ENCODE results near the gene ADGRD2.

ADGRD2 gene

DNA sequence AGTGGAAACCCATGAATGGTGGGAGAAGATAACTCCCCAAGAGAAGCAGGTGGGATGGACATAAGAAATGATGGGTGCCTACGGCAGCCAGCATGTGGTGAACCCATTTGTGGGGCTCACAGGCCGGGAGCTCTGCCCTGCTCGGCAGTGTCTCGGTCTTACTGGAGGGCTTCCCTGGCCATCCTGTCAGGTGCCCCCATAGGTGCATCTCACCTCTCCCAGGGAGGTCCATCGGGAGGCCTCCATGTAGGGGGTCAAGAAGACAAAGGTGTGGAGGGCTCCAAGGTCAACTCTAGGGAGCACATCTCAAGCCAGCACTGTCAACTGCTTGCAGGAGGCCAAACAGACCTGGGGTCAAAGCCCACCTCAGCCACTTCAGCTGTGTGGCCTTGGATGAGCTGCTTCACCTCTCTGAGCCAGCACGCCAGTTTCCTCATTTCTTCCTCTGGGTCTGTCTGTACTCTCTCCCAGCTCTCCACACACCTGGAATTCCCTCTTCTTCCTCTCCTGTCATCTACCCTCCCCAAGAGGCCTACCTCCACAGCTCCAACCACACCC, 10.5 kb upstream of the ADGRD2 start:
- Histone ChIP-seq H3K9me2 (replicated peaks; ENCODE audit: control insufficient read depth, low read length) (no peaks in the 10 kb centered on the region), H3K4me3 (ENCODE audit: low read length) (no peak overlapping the region), H3F3A (ENCODE audit: control insufficient read depth, insufficient read depth) (no peaks in the 10 kb centered on the region), H4K20me1 (ENCODE audit: control insufficient read depth, insufficient read depth, low read depth, low read length) (no peaks in the 10 kb centered on the region), H3K79me2 (ENCODE audit: control insufficient read depth, low read length) (no peaks in the 10 kb centered on the region), H3K27me3 (ENCODE audit: control insufficient read depth, low read length) (no peaks in the 10 kb centered on the region), H3K4me1 (ENCODE audit: control insufficient read depth, low read length) (peaks cover 6% of the 10 kb centered on the region), H3K36me3 (ENCODE audit: control insufficient read depth, low read length) (no peaks in the 10 kb centered on the region), H3K27ac (ENCODE audit: low read depth, low read length) (no peak overlapping the region), H3K4me2 (ENCODE audit: low read length) (no peak overlapping the region), H3K9me3 (ENCODE audit: control insufficient read depth, insufficient read depth, low read length) (no peaks in the 10 kb centered on the region)
- no peak for TF ChIP-seq EZH2phosphoT487 (IDR thresholded peaks at IDR 0.05; ENCODE audit: borderline replicate concordance, low read length)
- TF ChIP-seq, protein P1, sequence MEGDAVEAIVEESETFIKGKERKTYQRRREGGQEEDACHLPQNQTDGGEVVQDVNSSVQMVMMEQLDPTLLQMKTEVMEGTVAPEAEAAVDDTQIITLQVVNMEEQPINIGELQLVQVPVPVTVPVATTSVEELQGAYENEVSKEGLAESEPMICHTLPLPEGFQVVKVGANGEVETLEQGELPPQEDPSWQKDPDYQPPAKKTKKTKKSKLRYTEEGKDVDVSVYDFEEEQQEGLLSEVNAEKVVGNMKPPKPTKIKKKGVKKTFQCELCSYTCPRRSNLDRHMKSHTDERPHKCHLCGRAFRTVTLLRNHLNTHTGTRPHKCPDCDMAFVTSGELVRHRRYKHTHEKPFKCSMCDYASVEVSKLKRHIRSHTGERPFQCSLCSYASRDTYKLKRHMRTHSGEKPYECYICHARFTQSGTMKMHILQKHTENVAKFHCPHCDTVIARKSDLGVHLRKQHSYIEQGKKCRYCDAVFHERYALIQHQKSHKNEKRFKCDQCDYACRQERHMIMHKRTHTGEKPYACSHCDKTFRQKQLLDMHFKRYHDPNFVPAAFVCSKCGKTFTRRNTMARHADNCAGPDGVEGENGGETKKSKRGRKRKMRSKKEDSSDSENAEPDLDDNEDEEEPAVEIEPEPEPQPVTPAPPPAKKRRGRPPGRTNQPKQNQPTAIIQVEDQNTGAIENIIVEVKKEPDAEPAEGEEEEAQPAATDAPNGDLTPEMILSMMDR (IDR thresholded peaks at IDR 0.05; ENCODE audit: low read depth, low read length, poor library complexity, severe bottlenecking) = no peak

DNA sequence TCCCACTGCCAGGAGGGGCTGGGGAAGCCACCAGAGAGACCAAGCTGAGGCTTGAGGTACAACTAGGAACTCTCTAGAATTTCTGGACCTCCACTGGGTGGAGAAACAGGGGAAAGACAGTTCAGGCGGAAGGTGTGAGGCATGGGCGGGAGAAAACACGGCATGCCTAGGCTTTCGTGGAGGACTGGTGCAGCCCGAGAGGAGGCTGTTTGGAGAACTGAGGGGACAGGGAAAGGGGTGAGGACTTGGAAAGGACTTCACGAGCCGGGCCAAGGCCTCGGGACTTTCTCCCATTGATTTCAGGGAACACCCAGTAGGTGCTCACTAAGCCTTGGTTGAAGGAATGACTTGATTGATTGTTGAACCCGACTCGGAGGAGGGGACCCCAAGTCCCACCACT, 9.5 kb upstream of the ADGRD2 start:
- H3K4me2 ChIP-seq (ENCODE audit: low read length) = no peak overlapping the region
- no peak overlapping the region for H3K4me3 ChIP-seq (ENCODE audit: low read length)
- H3K36me3 ChIP-seq (ENCODE audit: control insufficient read depth, low read length) = no peaks in the 10 kb centered on the region
- H3K79me2 ChIP-seq (ENCODE audit: control insufficient read depth, low read length) = no peaks in the 10 kb centered on the region
- H3K27me3 ChIP-seq (ENCODE audit: control insufficient read depth, low read length) = no peaks in the 10 kb centered on the region
- no peaks in the 10 kb centered on the region for H3F3A ChIP-seq (ENCODE audit: control insufficient read depth, insufficient read depth)
- H3K27ac ChIP-seq (ENCODE audit: low read depth, low read length) = no peak overlapping the region
- no peaks in the 10 kb centered on the region for H3K9me2 ChIP-seq (replicated peaks; ENCODE audit: control insufficient read depth, low read length)
- TF ChIP-seq EZH2phosphoT487 (IDR thresholded peaks at IDR 0.05; ENCODE audit: borderline replicate concordance, low read length) = no peak
- TF ChIP-seq, protein P1 (IDR thresholded peaks at IDR 0.05; ENCODE audit: low read depth, low read length, poor library complexity, severe bottlenecking) = no peak
- H3K4me1 ChIP-seq (ENCODE audit: control insufficient read depth, low read length) = peaks cover 6% of the 10 kb centered on the region
- H4K20me1 ChIP-seq (ENCODE audit: control insufficient read depth, insufficient read depth, low read depth, low read length) = no peaks in the 10 kb centered on the region
- H3K9me3 ChIP-seq (ENCODE audit: control insufficient read depth, insufficient read depth, low read length) = no peaks in the 10 kb centered on the region

DNA sequence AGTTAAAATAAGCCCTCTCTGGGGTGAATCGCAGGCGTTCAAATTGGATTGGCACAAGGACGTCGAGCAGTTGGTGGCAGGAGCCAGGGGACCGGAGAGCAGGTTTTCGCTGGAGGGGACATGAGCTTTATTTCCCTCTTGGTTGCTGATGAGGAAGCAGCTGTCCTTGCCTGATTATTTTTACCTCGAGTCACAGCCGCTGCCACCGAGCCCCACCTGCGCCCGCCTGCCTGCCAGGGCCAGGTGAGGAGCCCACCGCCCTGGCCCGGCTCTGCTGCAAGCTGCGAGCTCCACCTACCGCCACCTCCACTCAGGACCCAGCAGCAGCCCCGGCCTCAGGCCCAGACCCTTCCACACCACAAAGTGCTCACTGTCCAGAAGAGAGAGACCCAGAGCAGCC, 9.0 kb upstream of the ADGRD2 start:
- no peaks in the 10 kb centered on the region for H3K27me3 ChIP-seq (ENCODE audit: control insufficient read depth, low read length)
- TF ChIP-seq, protein P1 (IDR thresholded peaks at IDR 0.05; ENCODE audit: low read depth, low read length, poor library complexity, severe bottlenecking) = no peak
- no peak overlapping the region for H3K4me2 ChIP-seq (ENCODE audit: low read length)
- H3K79me2 ChIP-seq (ENCODE audit: control insufficient read depth, low read length) = no peaks in the 10 kb centered on the region
- H3K9me3 ChIP-seq (ENCODE audit: control insufficient read depth, insufficient read depth, low read length) = no peaks in the 10 kb centered on the region
- peaks cover 3% of the 10 kb centered on the region for H3K4me1 ChIP-seq (ENCODE audit: control insufficient read depth, low read length)
- no peaks in the 10 kb centered on the region for H3F3A ChIP-seq (ENCODE audit: control insufficient read depth, insufficient read depth)
- H3K36me3 ChIP-seq (ENCODE audit: control insufficient read depth, low read length) = no peaks in the 10 kb centered on the region
- no peaks in the 10 kb centered on the region for H3K9me2 ChIP-seq (replicated peaks; ENCODE audit: control insufficient read depth, low read length)
- no peak overlapping the region for H3K4me3 ChIP-seq (ENCODE audit: low read length)
- no peaks in the 10 kb centered on the region for H4K20me1 ChIP-seq (ENCODE audit: control insufficient read depth, insufficient read depth, low read depth, low read length)
- H3K27ac ChIP-seq (ENCODE audit: low read depth, low read length) = no peak overlapping the region

Measured in DOHH2 (cell line).